Measurements from ENCODE around the gene SCN2B.

- TF ChIP-seq CTCF (IDR thresholded peaks at IDR 0.05) = peak in 5 of 7 experiments; percentile 77 to 92 (median 81)
- no peak for TF ChIP-seq POLR2A (IDR thresholded peaks at IDR 0.05)
- TF ChIP-seq POLR2AphosphoS5 (IDR thresholded peaks at IDR 0.05) = peak in 1 of 3 donors; percentile 45
- TF ChIP-seq EP300 (IDR thresholded peaks at IDR 0.05) = no peak
Measured at GRCh38 chr11:118198370-118198769, 21.9 kb upstream of the SCN2B start.

All from stomach (tissue), 4 donors.